Calu3 (cell line): Measurements from ENCODE around the gene TMEM143. TPM values are rescaled to one million over a fixed set of nuclear protein-coding genes. Genes with fewer than 3 reads are reported as not detected.
"Not testable (repeated sequence)": the region's sequence is repeated elsewhere in the genome, so short reads cannot be mapped to it uniquely, and the experiment has no call there.

Source experiments
- BruUV-seq: library from RNA; stranded (reverse); fragments of 400-500 nt; replicated peaks from 2 replicates; lab custom pipeline; 2021; lab: Mats Ljungman, UMichigan
- CTCF ChIA-PET: fragments of 300-600 bp; sonication (Branson Sonifier 250); formaldehyde crosslinking; loops from one replicate; lab custom pipeline; 2022; ENCODE audit warnings: antibody characterized with exemption; lab: Charles Lee
- DNase-seq: peaks from one replicate; pipeline ENCODE4 v3.0.0; 2022
- H3K27ac Mint-ChIP-seq: one replicate; pipeline ENCODE4 v1.8.0; 2022; ENCODE audit warnings: mixed read lengths; ENCODE audit not compliant: unreplicated experiment
- H3K27me3 Mint-ChIP-seq: one replicate; pipeline ENCODE4 v1.8.0; 2022; ENCODE audit warnings: mixed read lengths; ENCODE audit not compliant: unreplicated experiment
- H3K36me3 Mint-ChIP-seq: one replicate; pipeline ENCODE4 v1.8.0; 2022; ENCODE audit warnings: mild to moderate bottlenecking, moderate library complexity, mixed read lengths; ENCODE audit not compliant: insufficient read depth, unreplicated experiment
- H3K4me1 Mint-ChIP-seq: one replicate; pipeline ENCODE4 v1.8.0; 2022; ENCODE audit warnings: mild to moderate bottlenecking, low read depth, mixed read lengths; ENCODE audit not compliant: unreplicated experiment
- H3K4me3 Mint-ChIP-seq: one replicate; pipeline ENCODE4 v1.8.0; 2022; ENCODE audit warnings: mild to moderate bottlenecking, low read depth, moderate library complexity, mixed read lengths; ENCODE audit not compliant: unreplicated experiment
- H3K9me3 Mint-ChIP-seq: one replicate; pipeline ENCODE4 v1.8.0; 2022; ENCODE audit warnings: low read depth, mixed read lengths; ENCODE audit not compliant: unreplicated experiment
- intact Hi-C: fragments of 100-400 bp; cut with micrococcal nuclease; formaldehyde crosslinking; loops from one replicate; pipeline ENCODE4 v1.10.0; 2022; ENCODE audit not compliant: unreplicated experiment
- total RNA-seq: library from RNA; stranded (reverse); gene quantifications from 2 replicates; pipeline ENCODE4 v1.2.3, GENCODE V29; 2022
- TF ChIP-seq, protein P1 (sequence below): fragments of 200-600 bp; IDR thresholded peaks from one replicate; pipeline ENCODE4 v1.8.0; 2022; ENCODE audit warnings: antibody characterized with exemption; ENCODE audit not compliant: unreplicated experiment

Gene TMEM143
- total RNA-seq, 1 experiment from 2014 or later: 10.4 TPM

DNA sequence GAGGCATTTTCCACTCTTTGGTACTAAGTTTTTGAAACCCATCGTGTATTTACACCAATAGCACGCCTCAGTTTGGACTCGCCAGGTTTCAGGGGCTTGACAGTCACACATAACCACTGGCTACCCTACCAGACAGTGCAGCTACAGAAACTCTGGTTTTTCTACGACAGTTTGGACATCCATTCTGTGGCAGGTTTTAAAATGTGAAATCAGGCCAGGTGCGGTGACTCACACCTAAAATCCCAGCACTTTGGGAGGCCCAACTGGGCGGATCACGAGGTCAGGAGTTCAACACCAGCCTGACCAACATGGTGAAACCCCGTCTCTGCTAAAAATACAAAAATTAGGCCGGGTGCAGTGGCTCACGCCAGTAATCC is 14.4 kb upstream of the TMEM143 start:
- Mint-ChIP-seq H3K9me3 (no peaks in the 10 kb centered on the region), H3K4me1 (no peaks in the 10 kb centered on the region), H3K36me3 (peaks cover 25% of the 10 kb centered on the region), H3K27ac (no peak overlapping the region), H3K27me3 (peaks cover 4% of the 10 kb centered on the region), H3K4me3 (no peak overlapping the region)
- intact Hi-C loops: no loop called here
- CTCF ChIA-PET: no interaction called here
- TF ChIP-seq, protein P1, sequence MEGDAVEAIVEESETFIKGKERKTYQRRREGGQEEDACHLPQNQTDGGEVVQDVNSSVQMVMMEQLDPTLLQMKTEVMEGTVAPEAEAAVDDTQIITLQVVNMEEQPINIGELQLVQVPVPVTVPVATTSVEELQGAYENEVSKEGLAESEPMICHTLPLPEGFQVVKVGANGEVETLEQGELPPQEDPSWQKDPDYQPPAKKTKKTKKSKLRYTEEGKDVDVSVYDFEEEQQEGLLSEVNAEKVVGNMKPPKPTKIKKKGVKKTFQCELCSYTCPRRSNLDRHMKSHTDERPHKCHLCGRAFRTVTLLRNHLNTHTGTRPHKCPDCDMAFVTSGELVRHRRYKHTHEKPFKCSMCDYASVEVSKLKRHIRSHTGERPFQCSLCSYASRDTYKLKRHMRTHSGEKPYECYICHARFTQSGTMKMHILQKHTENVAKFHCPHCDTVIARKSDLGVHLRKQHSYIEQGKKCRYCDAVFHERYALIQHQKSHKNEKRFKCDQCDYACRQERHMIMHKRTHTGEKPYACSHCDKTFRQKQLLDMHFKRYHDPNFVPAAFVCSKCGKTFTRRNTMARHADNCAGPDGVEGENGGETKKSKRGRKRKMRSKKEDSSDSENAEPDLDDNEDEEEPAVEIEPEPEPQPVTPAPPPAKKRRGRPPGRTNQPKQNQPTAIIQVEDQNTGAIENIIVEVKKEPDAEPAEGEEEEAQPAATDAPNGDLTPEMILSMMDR: no peak
- BruUV-seq: no TSS peak
- no peak for DNase-seq

DNA sequence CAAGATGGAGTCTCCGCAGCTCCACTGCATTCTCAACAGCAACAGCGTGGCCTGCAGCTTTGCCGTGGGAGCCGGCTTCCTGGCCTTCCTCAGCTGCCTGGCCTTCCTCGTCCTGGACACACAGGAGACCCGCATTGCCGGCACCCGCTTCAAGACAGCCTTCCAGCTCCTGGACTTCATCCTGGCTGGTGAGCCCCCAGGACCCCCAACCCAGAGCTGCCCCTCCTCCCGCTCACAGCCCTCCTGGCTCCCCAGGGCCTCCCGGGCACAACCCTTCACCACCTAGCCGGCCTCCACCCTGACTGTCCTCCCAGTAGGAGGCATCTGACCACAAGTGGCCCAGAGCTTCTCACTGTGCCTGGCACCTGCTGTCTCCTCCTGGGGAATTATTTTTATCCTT is 9.8 kb upstream of the TMEM143 start:
- intact Hi-C loops: no loop called here
- BruUV-seq: no TSS peak
- DNase-seq: no peak
- no peaks in the 10 kb centered on the region for H3K4me1 Mint-ChIP-seq
- peaks cover 13% of the 10 kb centered on the region for H3K27me3 Mint-ChIP-seq
- no peak overlapping the region for H3K27ac Mint-ChIP-seq
- TF ChIP-seq, protein P1: no peak
- CTCF ChIA-PET: interaction anchor here (0.6 kb wide), 1 partner anchor 1218 kb away, joined by 3 read pairs; no protein-coding TSS in a partner anchor
- no peaks in the 10 kb centered on the region for H3K9me3 Mint-ChIP-seq
- H3K36me3 Mint-ChIP-seq: peaks cover 3% of the 10 kb centered on the region
- H3K4me3 Mint-ChIP-seq: no peak overlapping the region

GRCh38 chr19:48372904-48373303 is 9.2 kb upstream of the TMEM143 start:
- Mint-ChIP-seq H3K27me3 (peaks cover 13% of the 10 kb centered on the region), H3K27ac (no peak overlapping the region), H3K4me3 (no peak overlapping the region), H3K9me3 (no peaks in the 10 kb centered on the region), H3K4me1 (no peaks in the 10 kb centered on the region), H3K36me3 (no peaks in the 10 kb centered on the region)
- CTCF ChIA-PET: no interaction called here
- no TSS peak for BruUV-seq
- DNase-seq: no peak
- TF ChIP-seq, protein P1: no peak
- intact Hi-C loops: no loop called here

- H3K27me3 Mint-ChIP-seq: peaks cover 13% of the 10 kb centered on the region
- DNase-seq, H3K9me3 Mint-ChIP-seq, H3K36me3 Mint-ChIP-seq, H3K27ac Mint-ChIP-seq, H3K4me1 Mint-ChIP-seq, H3K4me3 Mint-ChIP-seq, intact Hi-C loops, BruUV-seq: not testable (repeated sequence)
- CTCF ChIA-PET: interaction anchor here (0.6 kb wide), 1 partner anchor 217 kb away, joined by 9 read pairs; no protein-coding TSS in a partner anchor
These were observed 8.0 kb upstream of the TMEM143 start for GRCh38 chr19:48371771-48372170.

DNA sequence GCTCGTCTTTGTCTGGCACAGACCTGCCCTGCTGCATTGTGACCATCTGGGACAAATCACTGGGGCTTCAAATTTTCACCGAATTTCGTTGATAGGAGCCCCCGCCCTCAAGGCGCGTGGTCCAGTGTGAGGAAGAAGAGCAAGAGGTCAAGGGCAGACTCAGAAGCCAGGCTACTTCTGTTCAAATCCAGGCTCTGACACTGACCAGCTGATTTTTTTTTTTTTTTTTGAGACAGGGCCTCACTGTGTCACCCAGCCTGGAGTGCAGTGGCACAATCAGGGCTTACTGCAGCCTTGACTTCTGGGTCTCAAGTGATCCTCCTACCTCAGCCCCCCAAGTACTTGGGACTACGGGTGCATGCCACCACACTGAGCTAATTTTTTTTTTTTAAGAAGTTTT is 7.6 kb upstream of the TMEM143 start:
- Mint-ChIP-seq H3K4me1 (no peaks in the 10 kb centered on the region), H3K4me3 (no peak overlapping the region), H3K27me3 (peaks cover 13% of the 10 kb centered on the region), H3K9me3 (no peaks in the 10 kb centered on the region), H3K36me3 (no peaks in the 10 kb centered on the region), H3K27ac (no peak overlapping the region)
- CTCF ChIA-PET: no interaction called here
- intact Hi-C loops: no loop called here
- BruUV-seq: no TSS peak
- DNase-seq: no peak
- TF ChIP-seq, protein P1: no peak
